Fibroblast of skin of scalp (primary cell): ENCODE results near the gene BORCS8. TPM values are rescaled to one million over a fixed set of nuclear protein-coding genes. Genes with fewer than 3 reads are reported as not detected.
"Not testable (repeated sequence)": the region's sequence is repeated elsewhere in the genome, so short reads cannot be mapped to it uniquely, and the experiment has no call there.

Source experiments
- DNase-seq: peaks from one replicate; pipeline ENCODE4 v3.0.0-alpha.2; 2013
- polyA plus RNA-seq, 2 experiments: library from polyadenylated mRNA; unstranded; fragments of 120-200 nt; gene quantifications; one replicate each; pipeline ENCODE4 v1.2.1, GENCODE V29; 2013; ENCODE audit not compliant: insufficient read length in 2 of 2

The BORCS8 gene
- polyA plus RNA-seq (2013, experiment 1 of 2; ENCODE audit: insufficient read length) = 21.8 TPM
- polyA plus RNA-seq (2013, experiment 2 of 2; ENCODE audit: insufficient read length) = 14.7 TPM

- peak; percentile 100 for DNase-seq
Observed at GRCh38 chr19:19192078-19192882, at the start of gene BORCS8, which contains the start of gene RFXANK. TSS of gene BORCS8 (minus strand) at chr19:19192152. CDS start at chr19:19192117, 35 bp downstream. TSS of gene RFXANK (plus strand) at chr19:19192258. CDS start at chr19:19193947, 1,689 bp downstream.

GRCh38 chr19:19240476-19240875 lies 48.5 kb upstream of the BORCS8 start:
- no peak for DNase-seq

- no peak for DNase-seq
Observed at GRCh38 chr19:19239675-19240074, 47.7 kb upstream of the BORCS8 start.

GRCh38 chr19:19238126-19238894 lies 46.4 kb upstream of the BORCS8 start:
- no peak for DNase-seq

GRCh38 chr19:19236173-19236572 lies 44.2 kb upstream of the BORCS8 start:
- no peak for DNase-seq

- no peak for DNase-seq
Observed at GRCh38 chr19:19234220-19234816, 42.4 kb upstream of the BORCS8 start.

GRCh38 chr19:19232261-19232721 lies 40.3 kb upstream of the BORCS8 start:
- no peak for DNase-seq

GRCh38 chr19:19230999-19231398 lies 39.0 kb upstream of the BORCS8 start:
- no peak for DNase-seq

GRCh38 chr19:19229701-19230100 lies 37.7 kb upstream of the BORCS8 start:
- no peak for DNase-seq

GRCh38 chr19:19227217-19227616 lies 35.3 kb upstream of the BORCS8 start:
- DNase-seq = no peak

- no peak for DNase-seq
Observed at GRCh38 chr19:19226663-19227062, 34.7 kb upstream of the BORCS8 start.

GRCh38 chr19:19226204-19226603 lies 34.3 kb upstream of the BORCS8 start:
- no peak for DNase-seq

GRCh38 chr19:19224852-19225494 lies 33.0 kb upstream of the BORCS8 start:
- peak; percentile 58 for DNase-seq

- no peak for DNase-seq
Observed at GRCh38 chr19:19224150-19224851, 32.3 kb upstream of the BORCS8 start.

- no peak for DNase-seq
Observed at GRCh38 chr19:19223636-19224035, 31.7 kb upstream of the BORCS8 start.

- DNase-seq = no peak
Observed at GRCh38 chr19:19223060-19223459, 31.1 kb upstream of the BORCS8 start.

GRCh38 chr19:19221000-19221399 lies 29.0 kb upstream of the BORCS8 start:
- DNase-seq = not testable (repeated sequence)

- no peak for DNase-seq
Observed at GRCh38 chr19:19218911-19219310, 27.0 kb upstream of the BORCS8 start.

- DNase-seq = peak; percentile 29
Observed at GRCh38 chr19:19217099-19217498, 25.1 kb upstream of the BORCS8 start.

GRCh38 chr19:19215792-19216191 lies 23.8 kb upstream of the BORCS8 start:
- no peak for DNase-seq

- peak; percentile 58 for DNase-seq
Observed at GRCh38 chr19:19214892-19215291, 22.9 kb upstream of the BORCS8 start.

- DNase-seq = no peak
Observed at GRCh38 chr19:19214159-19214490, 22.2 kb upstream of the BORCS8 start.
